K562 (cell line): ENCODE data around the gene LAPTM5. TPM values are rescaled to one million over a fixed set of nuclear protein-coding genes. Genes with fewer than 3 reads are reported as not detected.
A peak's percentile ranks its signal among the peaks of the same experiment; 100 is the strongest.

Experiments used
- CBX2 ChIP-seq: fragments of 200-600 bp; sonication (generic); IDR thresholded peaks from one replicate; pipeline ENCODE4 v1.6.1; 2012; ENCODE audit warnings: mild to moderate bottlenecking, low read length, inconsistent platforms; ENCODE audit not compliant: insufficient read depth, poor library complexity, severe bottlenecking
- CCNT2 ChIP-seq: IDR thresholded peaks from 2 replicates; pipeline ENCODE4 v1.6.1; 2011; ENCODE audit warnings: borderline replicate concordance, low read depth, mild to moderate bottlenecking, moderate library complexity, mixed read lengths, low read length; ENCODE audit not compliant: insufficient read length; ENCODE audit errors: extremely low read depth
- CHD1 ChIP-seq: fragments of 200-600 bp; sonication (generic); IDR thresholded peaks from one replicate; pipeline ENCODE4 v1.6.1; 2012; ENCODE audit warnings: mild to moderate bottlenecking, moderate library complexity, low read length, inconsistent platforms
- DPF2 ChIP-seq: fragments of 450-650 bp; IDR thresholded peaks from 2 replicates; pipeline ENCODE4 v1.6.1; 2016
- JUND ChIP-seq, 2 experiments: IDR thresholded peaks; 2 replicates in 1 of 2; 3 replicates in 1 of 2; pipeline ENCODE4 v1.6.1; 2011; ENCODE audit warnings: borderline replicate concordance in 2 of 2, low read depth in 2 of 2, low read length in 2 of 2, improper control_type of control experiment in 1 of 2, missing biosample characterization in 1 of 2, missing genetic modification characterization in 1 of 2, missing genetic modification reagents in 1 of 2
- NR1H2 ChIP-seq: sonication (generic); formaldehyde crosslinking; IDR thresholded peaks from 2 replicates; pipeline ENCODE4 v1.4.0; 2020; ENCODE audit warnings: mild to moderate bottlenecking, missing genetic modification reagents
- PCBP2 ChIP-seq: fragments of 200-400 bp; formaldehyde crosslinking; IDR thresholded peaks from 2 replicates; pipeline ENCODE4 v1.6.1; 2018; ENCODE audit warnings: low read length, low read depth, mild to moderate bottlenecking, moderate library complexity; ENCODE audit not compliant: poor library complexity, severe bottlenecking
- PRMT5 ChIP-seq: sonication (generic); formaldehyde crosslinking; IDR thresholded peaks from 2 replicates; pipeline ENCODE4 v1.5.0; 2020; ENCODE audit warnings: missing genetic modification reagents
- SIRT6 ChIP-seq: IDR thresholded peaks from one replicate; pipeline ENCODE4 v1.6.1; 2012; ENCODE audit warnings: low read depth, mild to moderate bottlenecking, control low read depth, inconsistent platforms, low read length, moderate library complexity
- SMAD3 ChIP-seq: fragments of 450-650 bp; formaldehyde crosslinking; conservative IDR thresholded peaks from 2 replicates; pipeline ENCODE4 v1.4.0; 2020; ENCODE audit warnings: mild to moderate bottlenecking
- STAT5A ChIP-seq: IDR thresholded peaks from 2 replicates; pipeline ENCODE4 v1.6.1; 2012; ENCODE audit warnings: low read length, inconsistent platforms, borderline replicate concordance
- TGIF2 ChIP-seq: sonication (generic); formaldehyde crosslinking; IDR thresholded peaks from 2 replicates; pipeline ENCODE4 v1.8.1; 2022; ENCODE audit warnings: mild to moderate bottlenecking, missing genetic modification reagents, moderate library complexity
- ZNF175 ChIP-seq: fragments of 200-800 bp; sonication (Bioruptor generic); IDR thresholded peaks from 2 replicates; pipeline ENCODE4 v1.6.1; 2016; ENCODE audit warnings: low read depth, mild to moderate bottlenecking, missing genetic modification characterization, missing compliant biosample characterization
- polyA plus RNA-seq, 8 experiments: library from polyadenylated mRNA; depleted of rRNA in 4 of 8; stranded (reverse) in 5 of 8; unstranded in 3 of 8; fragments of >200 nt; fragmentation: Nextera tagmentation in 2 of 8; fragmentation: Illumina TruSeq in 1 of 8; extraction: Ambion mirVana in 2 of 8; extraction: Trizol in 1 of 8; gene quantifications; 2 replicates each; pipeline versions ENCODE4 v1.2.1 to v1.2.3, GENCODE V29; 2011 to 2014; ENCODE audit warnings: inconsistent platforms in 1 of 8, missing spikeins in 1 of 8
- total RNA-seq, 7 experiments: library from RNA; depleted of rRNA in 6 of 7; stranded (reverse); fragments of >200 nt in 6 of 7; fragmentation: Illumina TruSeq in 2 of 7; extraction: Trizol in 2 of 7; gene quantifications; 2 replicates each; pipeline versions ENCODE4 v1.2.1 to v1.2.3, GENCODE V29; 2011 to 2021; ENCODE audit warnings: low replicate concordance in 1 of 7
- TF ChIP-seq, protein P1 (sequence below): sonication (generic); formaldehyde crosslinking; IDR thresholded peaks from 2 replicates; pipeline ENCODE4 v1.8.0; 2022; ENCODE audit warnings: mild to moderate bottlenecking, missing genetic modification reagents
- TF ChIP-seq, protein P2 (sequence below): sonication (generic); formaldehyde crosslinking; IDR thresholded peaks from 2 replicates; pipeline ENCODE4 v1.9.0; 2022; ENCODE audit warnings: mild to moderate bottlenecking, missing genetic modification reagents
- TF ChIP-seq, protein P3 (sequence below): fragments of 450-650 bp; IDR thresholded peaks from 2 replicates; pipeline ENCODE4 v1.6.1; 2016; ENCODE audit warnings: borderline replicate concordance
- TF ChIP-seq, protein P4 (sequence below), 2 experiments: fragments of 450-650 bp; IDR thresholded peaks; 2 replicates each; pipeline ENCODE4 v1.6.1; 2016
- TF ChIP-seq, protein P5 (sequence below), 2 experiments: fragments of 450-650 bp in 1 of 2; sonication (generic) in 1 of 2; formaldehyde crosslinking in 1 of 2; IDR thresholded peaks in 1 of 2; conservative IDR thresholded peaks in 1 of 2; 2 replicates each; pipeline versions ENCODE4 v1.6.1 to v1.8.1; 2016 to 2023; ENCODE audit warnings: mild to moderate bottlenecking in 2 of 2, moderate library complexity in 2 of 2, inconsistent platforms in 1 of 2, missing genetic modification reagents in 1 of 2

LAPTM5 gene
- total and polyA plus RNA-seq, 9 of the 15 experiments (the other 6 are each of a cell fraction or from before 2014, with no cell fraction given), result 2.4 to 47.3 (median 20.3) TPM

DNA sequence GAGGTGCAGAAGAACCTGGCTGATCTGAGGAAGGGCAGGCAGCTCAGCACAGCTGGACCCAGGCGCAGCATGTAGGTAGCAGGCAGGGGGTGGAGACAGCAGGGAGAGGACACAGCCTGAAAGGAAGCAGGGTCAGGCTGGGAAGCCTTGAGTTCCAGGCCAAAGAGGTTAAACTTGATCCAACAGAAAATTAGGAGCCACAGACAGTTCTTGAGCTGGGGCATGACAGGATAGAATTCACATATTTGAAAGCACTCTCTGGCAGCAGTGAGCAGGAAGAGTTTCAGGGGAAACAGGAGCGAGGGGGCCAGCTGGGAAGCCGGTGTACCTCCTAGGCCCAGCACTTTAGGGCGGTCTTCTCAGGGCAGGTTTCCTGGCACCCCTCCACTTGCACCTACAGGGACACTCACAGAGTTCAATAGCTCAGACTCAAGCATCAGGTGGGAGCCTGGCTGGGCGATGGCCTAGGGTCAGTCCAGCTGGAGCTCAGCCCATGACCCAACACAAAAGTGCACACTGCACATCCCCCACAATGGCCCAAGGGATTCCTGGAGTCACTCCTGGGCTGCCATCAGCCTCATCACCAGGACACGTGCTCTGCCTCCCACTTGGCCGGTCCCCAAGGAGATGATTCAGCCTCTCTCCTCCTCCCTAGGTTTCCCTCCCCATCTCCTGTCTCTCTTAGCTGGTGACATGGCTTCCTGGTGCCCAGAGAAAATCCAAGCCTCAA is 56.9 kb downstream of the LAPTM5 start (continued):
- TF ChIP-seq CHD1 (no peak), CCNT2 (no peak), DPF2 (no peak), STAT5A (no peak), PRMT5 (no peak), SMAD3 (CRISPR knock-in tag) (no peak), NR1H2 (CRISPR knock-in tag) (no peak), ZNF175 (CRISPR knock-in tag) (no peak), SIRT6 (no peak), CBX2 (no peak), TGIF2 (CRISPR knock-in tag) (no peak), PCBP2 (no peak), JUND (IDR thresholded peaks at IDR 0.05; ENCODE audit: borderline replicate concordance, low read depth, low read length) (peak; percentile 86), JUND (tag; IDR thresholded peaks at IDR 0.05; ENCODE audit: borderline replicate concordance, low read depth, low read length) (peak; percentile 77; the same call in 2 of the 3 replicates)
- TF ChIP-seq, protein P1, sequence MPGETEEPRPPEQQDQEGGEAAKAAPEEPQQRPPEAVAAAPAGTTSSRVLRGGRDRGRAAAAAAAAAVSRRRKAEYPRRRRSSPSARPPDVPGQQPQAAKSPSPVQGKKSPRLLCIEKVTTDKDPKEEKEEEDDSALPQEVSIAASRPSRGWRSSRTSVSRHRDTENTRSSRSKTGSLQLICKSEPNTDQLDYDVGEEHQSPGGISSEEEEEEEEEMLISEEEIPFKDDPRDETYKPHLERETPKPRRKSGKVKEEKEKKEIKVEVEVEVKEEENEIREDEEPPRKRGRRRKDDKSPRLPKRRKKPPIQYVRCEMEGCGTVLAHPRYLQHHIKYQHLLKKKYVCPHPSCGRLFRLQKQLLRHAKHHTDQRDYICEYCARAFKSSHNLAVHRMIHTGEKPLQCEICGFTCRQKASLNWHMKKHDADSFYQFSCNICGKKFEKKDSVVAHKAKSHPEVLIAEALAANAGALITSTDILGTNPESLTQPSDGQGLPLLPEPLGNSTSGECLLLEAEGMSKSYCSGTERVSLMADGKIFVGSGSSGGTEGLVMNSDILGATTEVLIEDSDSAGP (CRISPR knock-in tag), result no peak
- TF ChIP-seq, protein P2, sequence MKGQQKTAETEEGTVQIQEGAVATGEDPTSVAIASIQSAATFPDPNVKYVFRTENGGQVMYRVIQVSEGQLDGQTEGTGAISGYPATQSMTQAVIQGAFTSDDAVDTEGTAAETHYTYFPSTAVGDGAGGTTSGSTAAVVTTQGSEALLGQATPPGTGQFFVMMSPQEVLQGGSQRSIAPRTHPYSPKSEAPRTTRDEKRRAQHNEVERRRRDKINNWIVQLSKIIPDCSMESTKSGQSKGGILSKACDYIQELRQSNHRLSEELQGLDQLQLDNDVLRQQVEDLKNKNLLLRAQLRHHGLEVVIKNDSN (CRISPR knock-in tag), result peak; percentile 59
- TF ChIP-seq, protein P3, sequence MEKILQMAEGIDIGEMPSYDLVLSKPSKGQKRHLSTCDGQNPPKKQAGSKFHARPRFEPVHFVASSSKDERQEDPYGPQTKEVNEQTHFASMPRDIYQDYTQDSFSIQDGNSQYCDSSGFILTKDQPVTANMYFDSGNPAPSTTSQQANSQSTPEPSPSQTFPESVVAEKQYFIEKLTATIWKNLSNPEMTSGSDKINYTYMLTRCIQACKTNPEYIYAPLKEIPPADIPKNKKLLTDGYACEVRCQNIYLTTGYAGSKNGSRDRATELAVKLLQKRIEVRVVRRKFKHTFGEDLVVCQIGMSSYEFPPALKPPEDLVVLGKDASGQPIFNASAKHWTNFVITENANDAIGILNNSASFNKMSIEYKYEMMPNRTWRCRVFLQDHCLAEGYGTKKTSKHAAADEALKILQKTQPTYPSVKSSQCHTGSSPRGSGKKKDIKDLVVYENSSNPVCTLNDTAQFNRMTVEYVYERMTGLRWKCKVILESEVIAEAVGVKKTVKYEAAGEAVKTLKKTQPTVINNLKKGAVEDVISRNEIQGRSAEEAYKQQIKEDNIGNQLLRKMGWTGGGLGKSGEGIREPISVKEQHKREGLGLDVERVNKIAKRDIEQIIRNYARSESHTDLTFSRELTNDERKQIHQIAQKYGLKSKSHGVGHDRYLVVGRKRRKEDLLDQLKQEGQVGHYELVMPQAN, result no peak
- TF ChIP-seq, protein P4, sequence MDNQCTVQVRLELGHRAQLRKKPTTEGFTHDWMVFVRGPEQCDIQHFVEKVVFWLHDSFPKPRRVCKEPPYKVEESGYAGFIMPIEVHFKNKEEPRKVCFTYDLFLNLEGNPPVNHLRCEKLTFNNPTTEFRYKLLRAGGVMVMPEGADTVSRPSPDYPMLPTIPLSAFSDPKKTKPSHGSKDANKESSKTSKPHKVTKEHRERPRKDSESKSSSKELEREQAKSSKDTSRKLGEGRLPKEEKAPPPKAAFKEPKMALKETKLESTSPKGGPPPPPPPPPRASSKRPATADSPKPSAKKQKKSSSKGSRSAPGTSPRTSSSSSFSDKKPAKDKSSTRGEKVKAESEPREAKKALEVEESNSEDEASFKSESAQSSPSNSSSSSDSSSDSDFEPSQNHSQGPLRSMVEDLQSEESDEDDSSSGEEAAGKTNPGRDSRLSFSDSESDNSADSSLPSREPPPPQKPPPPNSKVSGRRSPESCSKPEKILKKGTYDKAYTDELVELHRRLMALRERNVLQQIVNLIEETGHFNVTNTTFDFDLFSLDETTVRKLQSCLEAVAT (IDR thresholded peaks at IDR 0.05), result no peak
- TF ChIP-seq, protein P5, sequence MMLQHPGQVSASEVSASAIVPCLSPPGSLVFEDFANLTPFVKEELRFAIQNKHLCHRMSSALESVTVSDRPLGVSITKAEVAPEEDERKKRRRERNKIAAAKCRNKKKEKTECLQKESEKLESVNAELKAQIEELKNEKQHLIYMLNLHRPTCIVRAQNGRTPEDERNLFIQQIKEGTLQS (IDR thresholded peaks at IDR 0.05), result peak; percentile 61
- TF ChIP-seq, protein P5 (CRISPR knock-in tag; conservative IDR thresholded peaks at IDR 0.05), result no peak
